Measurements from ENCODE around the gene APOL4.

Gene APOL4

GRCh38 chr22:36234919-36235318 lies 33.3 kb upstream of the APOL4 start:
- no peak overlapping the region for H3K14ac ChIP-seq (ENCODE audit: low read length)
- H3K9ac ChIP-seq (ENCODE audit: low read depth, low read length, poor library complexity), result no peak overlapping the region
- DNase-seq (ENCODE audit: low spot score), result no peak
- no peak overlapping the region for H2BK15ac ChIP-seq (ENCODE audit: low read length)
- whole genome bisulfite sequencing, 2 donors (ENCODE audit: extremely low coverage in 2 of 2, insufficient read length in 2 of 2, insufficient replicate concordance in 1 of 2), result no CpG with 5 or more reads among the region's 2 CpGs
- no peaks in the 10 kb centered on the region for H3K79me1 ChIP-seq (ENCODE audit: low read depth, low read length)
- H3K23ac ChIP-seq (ENCODE audit: low read depth, low read length, poor library complexity), result no peak overlapping the region
- H2AK5ac ChIP-seq (ENCODE audit: low read depth, low read length), result no peak overlapping the region
- no peak overlapping the region for H4K91ac ChIP-seq (ENCODE audit: low read depth, low read length, poor library complexity)
- H2AFZ ChIP-seq (ENCODE audit: low read length), result no peak overlapping the region
- H3K27ac ChIP-seq (replicated peaks; ENCODE audit: low read length), result no peak overlapping the region
- no peak overlapping the region for H3K18ac ChIP-seq (ENCODE audit: low read length)
- no peak overlapping the region for H2BK12ac ChIP-seq (ENCODE audit: low read length)
- H3K4me1 ChIP-seq (ENCODE audit: control insufficient read depth in 2 of 2, insufficient read depth in 1 of 2, low read depth in 1 of 2, low read length in 2 of 2), result peaks cover 8 to 9% of the 10 kb centered on the region in 2 donors
- no peak overlapping the region for H3K4me3 ChIP-seq (ENCODE audit: low read length in 2 of 2)
- peaks cover 0 to 9% of the 10 kb centered on the region in 2 donors for H3K9me3 ChIP-seq (replicated peaks in 1 of 2; ENCODE audit: control insufficient read depth in 2 of 2, insufficient read depth in 1 of 2, low read depth in 1 of 2, low read length in 2 of 2)
- peaks cover 0 to 49% of the 10 kb centered on the region in 2 donors for H3K36me3 ChIP-seq (replicated peaks in 1 of 2; ENCODE audit: control insufficient read depth in 2 of 2, insufficient read depth in 2 of 2, low read length in 2 of 2)
- H3K4me2 ChIP-seq (ENCODE audit: insufficient read depth, low read length, poor library complexity, severe bottlenecking), result no peak overlapping the region
- no peak overlapping the region for H2BK120ac ChIP-seq (ENCODE audit: low read depth, low read length)
- no peak overlapping the region for H2BK5ac ChIP-seq (ENCODE audit: low read length)
- no peak overlapping the region for H3K4ac ChIP-seq (ENCODE audit: low read length)
- no peaks in the 10 kb centered on the region for H3K27me3 ChIP-seq (ENCODE audit: control insufficient read depth in 3 of 3, insufficient read depth in 3 of 3, low read depth in 1 of 3, low read length in 3 of 3)
- H4K8ac ChIP-seq (ENCODE audit: low read depth, low read length), result no peak overlapping the region

- Histone ChIP-seq H3K14ac (ENCODE audit: low read length) (no peak overlapping the region), H3K18ac (ENCODE audit: low read length) (no peak overlapping the region), H3K36me3 (replicated peaks in 1 of 2; ENCODE audit: control insufficient read depth in 2 of 2, insufficient read depth in 2 of 2, low read length in 2 of 2) (peaks cover 0 to 49% of the 10 kb centered on the region in 2 donors), H2BK15ac (ENCODE audit: low read length) (no peak overlapping the region), H3K9ac (ENCODE audit: low read depth, low read length, poor library complexity) (no peak overlapping the region), H2AK5ac (ENCODE audit: low read depth, low read length) (no peak overlapping the region), H3K79me1 (ENCODE audit: low read depth, low read length) (no peaks in the 10 kb centered on the region), H4K91ac (ENCODE audit: low read depth, low read length, poor library complexity) (no peak overlapping the region), H4K8ac (ENCODE audit: low read depth, low read length) (no peak overlapping the region), H2BK12ac (ENCODE audit: low read length) (no peak overlapping the region), H3K4me3 (ENCODE audit: low read length in 2 of 2) (no peak overlapping the region), H3K23ac (ENCODE audit: low read depth, low read length, poor library complexity) (no peak overlapping the region), H2BK5ac (ENCODE audit: low read length) (no peak overlapping the region), H3K9me3 (replicated peaks in 1 of 2; ENCODE audit: control insufficient read depth in 2 of 2, insufficient read depth in 1 of 2, low read depth in 1 of 2, low read length in 2 of 2) (peaks cover 0 to 9% of the 10 kb centered on the region in 2 donors), H3K4me2 (ENCODE audit: insufficient read depth, low read length, poor library complexity, severe bottlenecking) (no peak overlapping the region), H3K4ac (ENCODE audit: low read length) (no peak overlapping the region), H3K27ac (replicated peaks; ENCODE audit: low read length) (no peak overlapping the region), H2AFZ (ENCODE audit: low read length) (no peak overlapping the region), H3K4me1 (ENCODE audit: control insufficient read depth in 2 of 2, insufficient read depth in 1 of 2, low read depth in 1 of 2, low read length in 2 of 2) (peaks cover 4 to 8% of the 10 kb centered on the region in 2 donors), H2BK120ac (ENCODE audit: low read depth, low read length) (no peak overlapping the region), H3K27me3 (ENCODE audit: control insufficient read depth in 3 of 3, insufficient read depth in 3 of 3, low read depth in 1 of 3, low read length in 3 of 3) (no peaks in the 10 kb centered on the region)
- no peak for DNase-seq (ENCODE audit: low spot score)
- no CpG with 5 or more reads among the region's 2 CpGs for WGBS, 2 donors (ENCODE audit: extremely low coverage in 2 of 2, insufficient read length in 2 of 2, insufficient replicate concordance in 1 of 2)
Observed at GRCh38 chr22:36234213-36234612, 32.6 kb upstream of the APOL4 start.

GRCh38 chr22:36233796-36234195 lies 32.2 kb upstream of the APOL4 start:
- H2BK5ac ChIP-seq (ENCODE audit: low read length), result no peak overlapping the region
- H3K79me1 ChIP-seq (ENCODE audit: low read depth, low read length), result no peaks in the 10 kb centered on the region
- no peak overlapping the region for H3K18ac ChIP-seq (ENCODE audit: low read length)
- H2BK120ac ChIP-seq (ENCODE audit: low read depth, low read length), result no peak overlapping the region
- peaks cover 0 to 9% of the 10 kb centered on the region in 2 donors for H3K9me3 ChIP-seq (replicated peaks in 1 of 2; ENCODE audit: control insufficient read depth in 2 of 2, insufficient read depth in 1 of 2, low read depth in 1 of 2, low read length in 2 of 2)
- H3K23ac ChIP-seq (ENCODE audit: low read depth, low read length, poor library complexity), result no peak overlapping the region
- no peak overlapping the region for H2BK12ac ChIP-seq (ENCODE audit: low read length)
- no peak overlapping the region for H3K4me3 ChIP-seq (ENCODE audit: low read length in 2 of 2)
- H3K14ac ChIP-seq (ENCODE audit: low read length), result no peak overlapping the region
- no peak for DNase-seq (ENCODE audit: low spot score)
- WGBS, 2 donors (ENCODE audit: extremely low coverage in 2 of 2, insufficient read length in 2 of 2, insufficient replicate concordance in 1 of 2), result no CpG with 5 or more reads among the region's 7 CpGs
- no peak overlapping the region for H3K4me2 ChIP-seq (ENCODE audit: insufficient read depth, low read length, poor library complexity, severe bottlenecking)
- H4K91ac ChIP-seq (ENCODE audit: low read depth, low read length, poor library complexity), result no peak overlapping the region
- no peak overlapping the region for H2AFZ ChIP-seq (ENCODE audit: low read length)
- H3K27ac ChIP-seq (replicated peaks; ENCODE audit: low read length), result no peak overlapping the region
- no peak overlapping the region for H3K9ac ChIP-seq (ENCODE audit: low read depth, low read length, poor library complexity)
- peaks cover 4 to 7% of the 10 kb centered on the region in 2 donors for H3K4me1 ChIP-seq (ENCODE audit: control insufficient read depth in 2 of 2, insufficient read depth in 1 of 2, low read depth in 1 of 2, low read length in 2 of 2)
- H4K8ac ChIP-seq (ENCODE audit: low read depth, low read length), result no peak overlapping the region
- H2BK15ac ChIP-seq (ENCODE audit: low read length), result no peak overlapping the region
- H3K27me3 ChIP-seq (ENCODE audit: control insufficient read depth in 3 of 3, insufficient read depth in 3 of 3, low read depth in 1 of 3, low read length in 3 of 3), result no peaks in the 10 kb centered on the region
- H3K36me3 ChIP-seq (replicated peaks in 1 of 2; ENCODE audit: control insufficient read depth in 2 of 2, insufficient read depth in 2 of 2, low read length in 2 of 2), result peaks cover 0 to 51% of the 10 kb centered on the region in 2 donors
- H3K4ac ChIP-seq (ENCODE audit: low read length), result no peak overlapping the region
- H2AK5ac ChIP-seq (ENCODE audit: low read depth, low read length), result no peak overlapping the region

- no CpG with 5 or more reads among the region's 13 CpGs for WGBS, 2 donors (ENCODE audit: extremely low coverage in 2 of 2, insufficient read length in 2 of 2, insufficient replicate concordance in 1 of 2)
- H2BK12ac ChIP-seq (ENCODE audit: low read length), result no peak overlapping the region
- no peaks in the 10 kb centered on the region for H3K79me1 ChIP-seq (ENCODE audit: low read depth, low read length)
- no peak overlapping the region for H3K4me3 ChIP-seq (ENCODE audit: low read length in 2 of 2)
- no peak overlapping the region for H3K4me2 ChIP-seq (ENCODE audit: insufficient read depth, low read length, poor library complexity, severe bottlenecking)
- H4K8ac ChIP-seq (ENCODE audit: low read depth, low read length), result no peak overlapping the region
- H3K36me3 ChIP-seq (replicated peaks in 1 of 2; ENCODE audit: control insufficient read depth in 2 of 2, insufficient read depth in 2 of 2, low read length in 2 of 2), result peaks cover 0 to 59% of the 10 kb centered on the region in 2 donors
- no peak overlapping the region for H3K9ac ChIP-seq (ENCODE audit: low read depth, low read length, poor library complexity)
- H3K9me3 ChIP-seq (replicated peaks in 1 of 2; ENCODE audit: control insufficient read depth in 2 of 2, insufficient read depth in 1 of 2, low read depth in 1 of 2, low read length in 2 of 2), result peaks cover 0 to 9% of the 10 kb centered on the region in 2 donors
- H3K14ac ChIP-seq (ENCODE audit: low read length), result no peak overlapping the region
- H3K27me3 ChIP-seq (ENCODE audit: control insufficient read depth in 3 of 3, insufficient read depth in 3 of 3, low read depth in 1 of 3, low read length in 3 of 3), result no peaks in the 10 kb centered on the region
- no peak overlapping the region for H3K27ac ChIP-seq (replicated peaks; ENCODE audit: low read length)
- H4K91ac ChIP-seq (ENCODE audit: low read depth, low read length, poor library complexity), result no peak overlapping the region
- no peak overlapping the region for H2BK120ac ChIP-seq (ENCODE audit: low read depth, low read length)
- peaks cover 3 to 7% of the 10 kb centered on the region in 2 donors for H3K4me1 ChIP-seq (ENCODE audit: control insufficient read depth in 2 of 2, insufficient read depth in 1 of 2, low read depth in 1 of 2, low read length in 2 of 2)
- DNase-seq (ENCODE audit: low spot score), result no peak
- no peak overlapping the region for H2BK5ac ChIP-seq (ENCODE audit: low read length)
- no peak overlapping the region for H3K23ac ChIP-seq (ENCODE audit: low read depth, low read length, poor library complexity)
- H2AK5ac ChIP-seq (ENCODE audit: low read depth, low read length), result no peak overlapping the region
- no peak overlapping the region for H3K18ac ChIP-seq (ENCODE audit: low read length)
- H3K4ac ChIP-seq (ENCODE audit: low read length), result no peak overlapping the region
- no peak overlapping the region for H2AFZ ChIP-seq (ENCODE audit: low read length)
- no peak overlapping the region for H2BK15ac ChIP-seq (ENCODE audit: low read length)
Observed at GRCh38 chr22:36232715-36233401, 31.2 kb upstream of the APOL4 start.
